ENCODE data around the gene PRRT2.

PRRT2 gene

GRCh38 chr16:29815032-29815721 is 3.2 kb downstream of the PRRT2 start:
- no peaks in the 10 kb centered on the region for H3K9me3 ChIP-seq (ENCODE audit: control insufficient read depth, low read depth, low read length)
- peaks cover 24% of the 10 kb centered on the region for H3K4me1 ChIP-seq (ENCODE audit: control insufficient read depth, low read depth, low read length)
- H3K27me3 ChIP-seq (ENCODE audit: control insufficient read depth, insufficient read depth, low read length) = no peaks in the 10 kb centered on the region
- H3K27ac ChIP-seq (ENCODE audit: low read length) = no peak overlapping the region
- peak overlapping the region; percentile 70 for H3K4me3 ChIP-seq (ENCODE audit: low read length)
- H3K9ac ChIP-seq (ENCODE audit: low read length) = peak overlapping the region; percentile 82
- H3K36me3 ChIP-seq (ENCODE audit: control insufficient read depth, low read depth, low read length) = peaks cover 23% of the 10 kb centered on the region

- peaks cover 26% of the 10 kb centered on the region for H3K36me3 ChIP-seq (ENCODE audit: control insufficient read depth, low read depth, low read length)
- peak within 1 kb of the TSS; percentile 82 for H3K9ac ChIP-seq (ENCODE audit: low read length)
- no peaks in the 10 kb centered on the region for H3K9me3 ChIP-seq (ENCODE audit: control insufficient read depth, low read depth, low read length)
- H3K4me1 ChIP-seq (ENCODE audit: control insufficient read depth, low read depth, low read length) = peaks cover 18% of the 10 kb centered on the region
- H3K4me3 ChIP-seq (ENCODE audit: low read length) = peak within 1 kb of the TSS; percentile 70
- H3K27me3 ChIP-seq (ENCODE audit: control insufficient read depth, insufficient read depth, low read length) = no peaks in the 10 kb centered on the region
- peak within 1 kb of the TSS; percentile 82 for H3K27ac ChIP-seq (ENCODE audit: low read length)
These were observed 4.0 kb downstream of the PRRT2 start, which contains the start of gene PAGR1 for GRCh38 chr16:29815793-29816693. Gene PAGR1, plus strand, starts transcription at chr16:29816152. Its CDS starts 374 bp downstream, at chr16:29816526.

GRCh38 chr16:29816694-29817441 is 4.9 kb downstream of the PRRT2 start:
- Histone ChIP-seq H3K4me3 (ENCODE audit: low read length) (peak overlapping the region; percentile 70), H3K27me3 (ENCODE audit: control insufficient read depth, insufficient read depth, low read length) (no peaks in the 10 kb centered on the region), H3K36me3 (ENCODE audit: control insufficient read depth, low read depth, low read length) (peaks cover 26% of the 10 kb centered on the region), H3K4me1 (ENCODE audit: control insufficient read depth, low read depth, low read length) (peaks cover 18% of the 10 kb centered on the region), H3K27ac (ENCODE audit: low read length) (peak overlapping the region; percentile 15), H3K9me3 (ENCODE audit: control insufficient read depth, low read depth, low read length) (no peaks in the 10 kb centered on the region), H3K9ac (ENCODE audit: low read length) (peak overlapping the region; percentile 82)

GRCh38 chr16:29818082-29818481 is 6.1 kb downstream of the PRRT2 start:
- no peak overlapping the region for H3K9ac ChIP-seq (ENCODE audit: low read length)
- H3K36me3 ChIP-seq (ENCODE audit: control insufficient read depth, low read depth, low read length) = peaks cover 26% of the 10 kb centered on the region
- no peaks in the 10 kb centered on the region for H3K9me3 ChIP-seq (ENCODE audit: control insufficient read depth, low read depth, low read length)
- H3K4me3 ChIP-seq (ENCODE audit: low read length) = no peak overlapping the region
- H3K27ac ChIP-seq (ENCODE audit: low read length) = no peak overlapping the region
- H3K27me3 ChIP-seq (ENCODE audit: control insufficient read depth, insufficient read depth, low read length) = no peaks in the 10 kb centered on the region
- peaks cover 12% of the 10 kb centered on the region for H3K4me1 ChIP-seq (ENCODE audit: control insufficient read depth, low read depth, low read length)

GRCh38 chr16:29819506-29819905 is 7.5 kb downstream of the PRRT2 start:
- H3K27ac ChIP-seq (ENCODE audit: low read length) = no peak overlapping the region
- H3K27me3 ChIP-seq (ENCODE audit: control insufficient read depth, insufficient read depth, low read length) = no peaks in the 10 kb centered on the region
- H3K9me3 ChIP-seq (ENCODE audit: control insufficient read depth, low read depth, low read length) = no peaks in the 10 kb centered on the region
- no peak overlapping the region for H3K4me3 ChIP-seq (ENCODE audit: low read length)
- H3K4me1 ChIP-seq (ENCODE audit: control insufficient read depth, low read depth, low read length) = no peaks in the 10 kb centered on the region
- peaks cover 26% of the 10 kb centered on the region for H3K36me3 ChIP-seq (ENCODE audit: control insufficient read depth, low read depth, low read length)
- H3K9ac ChIP-seq (ENCODE audit: low read length) = no peak overlapping the region

GRCh38 chr16:29820271-29820701 is 8.3 kb downstream of the PRRT2 start, which contains the start of gene MVP:
Gene MVP, plus strand, starts transcription at chr16:29820462. Its CDS starts 10,088 bp downstream, at chr16:29830550.
- no peak within 1 kb of the TSS for H3K27ac ChIP-seq (ENCODE audit: low read length)
- H3K27me3 ChIP-seq (ENCODE audit: control insufficient read depth, insufficient read depth, low read length) = no peaks in the 10 kb centered on the region
- no peak within 1 kb of the TSS for H3K4me3 ChIP-seq (ENCODE audit: low read length)
- H3K4me1 ChIP-seq (ENCODE audit: control insufficient read depth, low read depth, low read length) = peaks cover 4% of the 10 kb centered on the region
- H3K36me3 ChIP-seq (ENCODE audit: control insufficient read depth, low read depth, low read length) = peaks cover 26% of the 10 kb centered on the region
- H3K9me3 ChIP-seq (ENCODE audit: control insufficient read depth, low read depth, low read length) = no peaks in the 10 kb centered on the region
- H3K9ac ChIP-seq (ENCODE audit: low read length) = no peak within 1 kb of the TSS

GRCh38 chr16:29820730-29821642 is 9.0 kb downstream of the PRRT2 start:
- Histone ChIP-seq H3K9me3 (ENCODE audit: control insufficient read depth, low read depth, low read length) (no peaks in the 10 kb centered on the region), H3K36me3 (ENCODE audit: control insufficient read depth, low read depth, low read length) (peaks cover 26% of the 10 kb centered on the region), H3K4me1 (ENCODE audit: control insufficient read depth, low read depth, low read length) (peaks cover 10% of the 10 kb centered on the region), H3K27me3 (ENCODE audit: control insufficient read depth, insufficient read depth, low read length) (no peaks in the 10 kb centered on the region), H3K27ac (ENCODE audit: low read length) (no peak overlapping the region), H3K4me3 (ENCODE audit: low read length) (no peak overlapping the region), H3K9ac (ENCODE audit: low read length) (no peak overlapping the region)

- no peaks in the 10 kb centered on the region for H3K9me3 ChIP-seq (ENCODE audit: control insufficient read depth, low read depth, low read length)
- H3K4me1 ChIP-seq (ENCODE audit: control insufficient read depth, low read depth, low read length) = peaks cover 10% of the 10 kb centered on the region
- no peaks in the 10 kb centered on the region for H3K27me3 ChIP-seq (ENCODE audit: control insufficient read depth, insufficient read depth, low read length)
- H3K9ac ChIP-seq (ENCODE audit: low read length) = no peak overlapping the region
- no peak overlapping the region for H3K27ac ChIP-seq (ENCODE audit: low read length)
- no peak overlapping the region for H3K4me3 ChIP-seq (ENCODE audit: low read length)
- peaks cover 26% of the 10 kb centered on the region for H3K36me3 ChIP-seq (ENCODE audit: control insufficient read depth, low read depth, low read length)
These were observed 9.7 kb downstream of the PRRT2 start for GRCh38 chr16:29821643-29822115.

- H3K27me3 ChIP-seq (ENCODE audit: control insufficient read depth, insufficient read depth, low read length) = no peaks in the 10 kb centered on the region
- H3K9me3 ChIP-seq (ENCODE audit: control insufficient read depth, low read depth, low read length) = no peaks in the 10 kb centered on the region
- no peak overlapping the region for H3K9ac ChIP-seq (ENCODE audit: low read length)
- H3K36me3 ChIP-seq (ENCODE audit: control insufficient read depth, low read depth, low read length) = peaks cover 8% of the 10 kb centered on the region
- no peak overlapping the region for H3K4me3 ChIP-seq (ENCODE audit: low read length)
- no peak overlapping the region for H3K27ac ChIP-seq (ENCODE audit: low read length)
- H3K4me1 ChIP-seq (ENCODE audit: control insufficient read depth, low read depth, low read length) = peaks cover 10% of the 10 kb centered on the region
These were observed 12.7 kb downstream of the PRRT2 start for GRCh38 chr16:29824589-29825144.

All from iPS-18a (cell line).